Smooth muscle cell (in vitro differentiated cells): ENCODE measurements around the gene NOTUM. TPM values are rescaled to one million over a fixed set of nuclear protein-coding genes. Genes with fewer than 3 reads are reported as not detected.

ENCODE experiments used
- DNase-seq: peaks from one replicate; lab custom pipeline; 2025; ENCODE audit not compliant: unreplicated experiment; lab: John Stamatoyannopoulos, UW
- H2AFZ ChIP-seq: fragments of 200-600 bp; sonication (generic); 2 replicates; pipeline ENCODE4 v1.6.0; 2016; ENCODE audit warnings: antibody characterized with exemption, low read depth, mild to moderate bottlenecking
- H3F3A ChIP-seq: fragments of 200-600 bp; sonication (generic); 2 replicates; pipeline ENCODE4 v1.6.0; 2017; ENCODE audit warnings: antibody characterized with exemption, low read depth
- H3K27ac ChIP-seq: fragments of 200-600 bp; sonication (generic); 2 replicates; pipeline ENCODE4 v1.5.1; 2016; ENCODE audit warnings: low read depth, mild to moderate bottlenecking
- H3K27me3 ChIP-seq: fragments of 200-600 bp; sonication (generic); 2 replicates; pipeline ENCODE4 v1.6.1; 2016; ENCODE audit warnings: low read depth, mild to moderate bottlenecking
- H3K36me3 ChIP-seq: fragments of 200-600 bp; sonication (generic); 2 replicates; pipeline ENCODE4 v1.5.1; 2016; ENCODE audit warnings: low read depth
- H3K4me1 ChIP-seq: fragments of 200-600 bp; sonication (generic); 2 replicates; pipeline ENCODE4 v1.5.1; 2016; ENCODE audit warnings: low read depth
- H3K4me2 ChIP-seq: fragments of 200-600 bp; sonication (generic); 2 replicates; pipeline ENCODE4 v1.6.0; 2016; ENCODE audit warnings: mild to moderate bottlenecking
- H3K4me3 ChIP-seq: fragments of 200-600 bp; sonication (generic); 2 replicates; pipeline ENCODE4 v1.5.1; 2016; ENCODE audit warnings: mild to moderate bottlenecking
- H3K79me2 ChIP-seq: fragments of 200-600 bp; sonication (generic); 2 replicates; pipeline ENCODE4 v1.6.0; 2016; ENCODE audit warnings: low read depth, mild to moderate bottlenecking
- H3K9ac ChIP-seq: fragments of 200-600 bp; sonication (generic); 2 replicates; pipeline ENCODE4 v1.6.0; 2016; ENCODE audit warnings: low read depth
- H3K9me3 ChIP-seq: fragments of 200-600 bp; sonication (generic); replicated peaks from 2 replicates; pipeline ENCODE4 v1.5.1; 2016; ENCODE audit warnings: low read depth
- H4K20me1 ChIP-seq: fragments of 200-600 bp; sonication (generic); 2 replicates; pipeline ENCODE4 v1.6.0; 2016; ENCODE audit warnings: low read depth
- CTCF ChIP-seq: fragments of 200-600 bp; sonication (generic); IDR thresholded peaks from 2 replicates; pipeline ENCODE4 v1.5.1; 2017; ENCODE audit warnings: borderline replicate concordance, mild to moderate bottlenecking, antibody characterized with exemption; ENCODE audit not compliant: insufficient read depth, poor library complexity, severe bottlenecking
- WGBS: methylation state at CpG from one replicate; pipeline ENCODE4 v1.1.7; 2016; ENCODE audit warnings: low lambda C conversion rate; 5-methylcytosine and 5-hydroxymethylcytosine counted together
- polyA plus RNA-seq: library from polyadenylated mRNA; unstranded; fragments of >200 nt; fragmentation: Nextera tagmentation; extraction: Ambion mirVana; gene quantifications from 2 replicates; pipeline ENCODE4 v1.2.1, GENCODE V29; 2016
- total RNA-seq: library from RNA; depleted of rRNA; stranded (reverse); fragments of >200 nt; gene quantifications from 2 replicates; pipeline ENCODE4 v1.2.3, GENCODE V29; 2014

Gene NOTUM
- total and polyA plus RNA-seq, 2 experiments from 2014 or later = 0.90 to 2.9 TPM

- H3F3A ChIP-seq = peaks cover 8% of the 10 kb centered on the region
- H4K20me1 ChIP-seq = peaks cover 35% of the 10 kb centered on the region
- 93% methylated on average over 6 of the region's 6 CpGs for WGBS
- no peak overlapping the region for H3K9ac ChIP-seq
- H3K9me3 ChIP-seq = no peaks in the 10 kb centered on the region
- no peaks in the 10 kb centered on the region for H3K36me3 ChIP-seq
- H3K4me2 ChIP-seq = peak overlapping the region; percentile 85
- H2AFZ ChIP-seq = no peak overlapping the region
- H3K27ac ChIP-seq = no peak overlapping the region
- H3K4me1 ChIP-seq = peaks cover 5% of the 10 kb centered on the region
- no peaks in the 10 kb centered on the region for H3K27me3 ChIP-seq
- peak overlapping the region; percentile 57 for H3K4me3 ChIP-seq
- no peak for TF ChIP-seq CTCF
- DNase-seq = no peak
- peaks cover 20% of the 10 kb centered on the region for H3K79me2 ChIP-seq
Observed at GRCh38 chr17:81935709-81936084, 25.3 kb downstream of the NOTUM start.

GRCh38 chr17:81934850-81935708, 25.9 kb downstream of the NOTUM start:
- no peaks in the 10 kb centered on the region for H3K36me3 ChIP-seq
- H3K9me3 ChIP-seq = no peaks in the 10 kb centered on the region
- H3K4me3 ChIP-seq = peak overlapping the region; percentile 57
- H3K9ac ChIP-seq = no peak overlapping the region
- no peaks in the 10 kb centered on the region for H3K27me3 ChIP-seq
- H3K4me2 ChIP-seq = peak overlapping the region; percentile 85
- H2AFZ ChIP-seq = no peak overlapping the region
- H4K20me1 ChIP-seq = peaks cover 35% of the 10 kb centered on the region
- no peak overlapping the region for H3K27ac ChIP-seq
- peaks cover 8% of the 10 kb centered on the region for H3F3A ChIP-seq
- DNase-seq = no peak
- peaks cover 20% of the 10 kb centered on the region for H3K79me2 ChIP-seq
- peaks cover 5% of the 10 kb centered on the region for H3K4me1 ChIP-seq
- TF ChIP-seq CTCF = no peak
- WGBS = 96% methylated on average over 38 of the region's 38 CpGs

- 97% methylated on average over 23 of the region's 23 CpGs for WGBS
- peaks cover 35% of the 10 kb centered on the region for H4K20me1 ChIP-seq
- H3K9me3 ChIP-seq = no peaks in the 10 kb centered on the region
- H3K27ac ChIP-seq = no peak overlapping the region
- no peak overlapping the region for H2AFZ ChIP-seq
- H3K79me2 ChIP-seq = peaks cover 20% of the 10 kb centered on the region
- no peak overlapping the region for H3K4me2 ChIP-seq
- no peaks in the 10 kb centered on the region for H3K36me3 ChIP-seq
- H3K27me3 ChIP-seq = no peaks in the 10 kb centered on the region
- TF ChIP-seq CTCF = no peak
- no peak overlapping the region for H3K9ac ChIP-seq
- DNase-seq = no peak
- peaks cover 5% of the 10 kb centered on the region for H3K4me1 ChIP-seq
- H3K4me3 ChIP-seq = no peak overlapping the region
- H3F3A ChIP-seq = peaks cover 8% of the 10 kb centered on the region
Observed at GRCh38 chr17:81934098-81934757, 26.8 kb downstream of the NOTUM start.
